ENCODE results near the gene VILL. TPM values are rescaled to one million over a fixed set of nuclear protein-coding genes. Genes with fewer than 3 reads are reported as not detected.

The VILL gene
- total RNA-seq, 4 donors from 2014 or later, result 3.5 to 7.5 (median 5.2) TPM

DNA sequence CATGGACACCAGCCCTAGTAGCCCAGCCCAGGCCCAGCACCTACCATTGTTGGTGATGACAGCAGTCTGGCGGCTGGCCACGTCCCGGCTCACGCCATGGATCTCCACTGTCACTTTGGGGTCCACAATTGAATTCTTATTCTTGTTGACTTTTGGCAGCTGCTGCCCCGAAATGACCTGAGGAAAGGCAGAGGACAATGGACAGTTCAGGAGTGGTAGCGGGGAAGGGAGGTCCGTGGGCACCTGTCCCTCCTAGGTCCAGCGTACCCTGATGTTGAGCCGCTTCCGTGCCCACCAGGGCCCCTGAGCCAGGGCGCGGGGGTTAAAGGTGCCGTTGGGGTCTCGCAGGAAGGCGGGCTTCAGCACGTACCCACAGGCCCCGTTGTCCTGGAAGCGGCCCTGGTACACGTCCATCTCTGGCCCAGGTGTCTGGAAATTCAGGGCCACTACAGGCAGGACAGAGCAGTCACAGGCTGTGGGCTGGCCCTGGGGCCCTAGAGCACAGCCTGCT is 17.7 kb downstream of the VILL start:
- H3K4me3 ChIP-seq, result no peak overlapping the region
- H3K36me3 ChIP-seq, result peaks cover 0 to 75% of the 10 kb centered on the region in 2 donors
- no peaks in the 10 kb centered on the region for H3K9me3 ChIP-seq
- no peak overlapping the region for H3K27ac ChIP-seq
- ATAC-seq, result no peak
- peaks cover 0 to 16% (median 6%) of the 10 kb centered on the region in 3 donors for H3K4me1 ChIP-seq
- 82% methylated on average over 4 of the region's 19 CpGs; no CpG with 5 or more reads in 1 of the 2 donors for WGBS, 2 donors (ENCODE audit: low coverage in 1 of 2)
- TF ChIP-seq EP300 (IDR thresholded peaks at IDR 0.05) (no peak), POLR2A (IDR thresholded peaks at IDR 0.05) (no peak), POLR2AphosphoS5 (IDR thresholded peaks at IDR 0.05) (no peak)
- TF ChIP-seq, protein P1, sequence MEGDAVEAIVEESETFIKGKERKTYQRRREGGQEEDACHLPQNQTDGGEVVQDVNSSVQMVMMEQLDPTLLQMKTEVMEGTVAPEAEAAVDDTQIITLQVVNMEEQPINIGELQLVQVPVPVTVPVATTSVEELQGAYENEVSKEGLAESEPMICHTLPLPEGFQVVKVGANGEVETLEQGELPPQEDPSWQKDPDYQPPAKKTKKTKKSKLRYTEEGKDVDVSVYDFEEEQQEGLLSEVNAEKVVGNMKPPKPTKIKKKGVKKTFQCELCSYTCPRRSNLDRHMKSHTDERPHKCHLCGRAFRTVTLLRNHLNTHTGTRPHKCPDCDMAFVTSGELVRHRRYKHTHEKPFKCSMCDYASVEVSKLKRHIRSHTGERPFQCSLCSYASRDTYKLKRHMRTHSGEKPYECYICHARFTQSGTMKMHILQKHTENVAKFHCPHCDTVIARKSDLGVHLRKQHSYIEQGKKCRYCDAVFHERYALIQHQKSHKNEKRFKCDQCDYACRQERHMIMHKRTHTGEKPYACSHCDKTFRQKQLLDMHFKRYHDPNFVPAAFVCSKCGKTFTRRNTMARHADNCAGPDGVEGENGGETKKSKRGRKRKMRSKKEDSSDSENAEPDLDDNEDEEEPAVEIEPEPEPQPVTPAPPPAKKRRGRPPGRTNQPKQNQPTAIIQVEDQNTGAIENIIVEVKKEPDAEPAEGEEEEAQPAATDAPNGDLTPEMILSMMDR (IDR thresholded peaks at IDR 0.05), result no peak
- no peaks in the 10 kb centered on the region for H3K27me3 ChIP-seq

DNA sequence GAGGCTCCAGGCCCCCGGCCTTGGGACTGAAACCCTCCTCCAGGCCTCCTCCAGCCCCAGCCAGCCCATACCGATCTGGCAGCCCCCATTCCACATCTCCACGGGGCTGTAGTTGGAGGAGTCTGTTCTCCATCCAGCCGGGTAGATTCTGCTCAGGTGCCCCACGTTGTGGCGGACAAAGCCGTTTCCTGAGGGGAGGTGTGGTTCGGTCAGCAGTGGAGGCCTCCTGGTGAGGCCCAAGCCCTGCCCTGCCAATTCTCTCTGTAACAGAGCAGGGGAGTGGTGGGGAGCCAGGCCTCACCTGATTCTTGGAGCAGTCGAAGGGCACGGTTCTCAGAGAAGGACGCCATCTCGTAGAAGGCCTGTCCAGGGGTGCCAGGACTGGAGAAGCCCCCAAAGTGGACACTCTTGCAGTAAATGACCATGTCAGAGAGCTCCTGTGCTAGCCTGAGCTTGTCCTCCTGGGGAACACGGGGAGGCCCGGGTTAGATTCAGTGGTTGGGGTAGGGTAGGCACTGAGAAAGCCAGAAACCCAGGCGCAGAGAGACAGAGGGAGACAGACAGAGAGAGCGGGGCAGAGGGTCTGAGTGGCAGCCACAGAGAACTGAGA is 18.5 kb downstream of the VILL start:
- 80 to 92% methylated on average over 1 to 2 of the region's 16 CpGs for WGBS, 2 donors (ENCODE audit: low coverage in 1 of 2)
- Histone ChIP-seq H3K27ac (no peak overlapping the region), H3K4me3 (no peak overlapping the region), H3K4me1 (peaks cover 0 to 8% (median 1%) of the 10 kb centered on the region in 3 donors), H3K27me3 (no peaks in the 10 kb centered on the region), H3K36me3 (peaks cover 0 to 83% of the 10 kb centered on the region in 2 donors), H3K9me3 (no peaks in the 10 kb centered on the region)
- ATAC-seq, result no peak
- TF ChIP-seq POLR2AphosphoS5 (IDR thresholded peaks at IDR 0.05) (no peak), POLR2A (IDR thresholded peaks at IDR 0.05) (no peak), EP300 (IDR thresholded peaks at IDR 0.05) (no peak)
- TF ChIP-seq, protein P1 (IDR thresholded peaks at IDR 0.05), result no peak

GRCh38 chr3:38009807-38010591 is 19.4 kb downstream of the VILL start:
- 80 to 96% methylated on average over 2 to 5 of the region's 27 CpGs for WGBS, 2 donors (ENCODE audit: low coverage in 1 of 2)
- H3K36me3 ChIP-seq, result peaks cover 0 to 93% of the 10 kb centered on the region in 2 donors
- no peak for ATAC-seq

DNA sequence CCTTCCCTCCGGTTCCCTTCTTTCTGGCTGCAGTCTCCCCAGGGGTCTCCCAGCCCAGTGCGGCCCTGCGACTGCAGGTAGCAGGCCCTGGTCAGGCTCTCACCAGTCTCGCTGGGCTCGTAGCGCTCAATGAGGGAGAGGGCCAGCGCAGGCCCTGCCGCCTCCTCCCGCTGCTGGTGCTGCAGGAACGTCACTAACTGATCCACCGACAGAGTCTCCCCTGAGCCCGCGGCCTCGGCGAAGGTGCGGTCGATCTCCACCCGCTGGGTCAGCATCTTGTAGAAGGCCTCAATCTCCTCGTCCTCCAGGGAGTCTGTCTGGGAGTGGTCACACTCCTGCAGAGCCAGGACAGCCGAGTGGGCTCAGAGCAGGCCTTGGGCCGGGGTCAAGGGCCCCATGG is 20.5 kb downstream of the VILL start:
- H3K4me3 ChIP-seq, result no peak overlapping the region
- no peak overlapping the region for H3K27ac ChIP-seq
- H3K27me3 ChIP-seq, result no peaks in the 10 kb centered on the region
- 89% methylated on average over 14 of the region's 21 CpGs; no CpG with 5 or more reads in 1 of the 2 donors for WGBS, 2 donors (ENCODE audit: low coverage in 1 of 2)
- no peak for ATAC-seq
- peaks cover 0 to 94% of the 10 kb centered on the region in 2 donors for H3K36me3 ChIP-seq
- no peak for TF ChIP-seq POLR2AphosphoS5 (IDR thresholded peaks at IDR 0.05)
- TF ChIP-seq POLR2A (IDR thresholded peaks at IDR 0.05), result no peak
- TF ChIP-seq, protein P1 (IDR thresholded peaks at IDR 0.05), result no peak
- TF ChIP-seq EP300 (IDR thresholded peaks at IDR 0.05), result no peak
- H3K4me1 ChIP-seq, result no peaks in the 10 kb centered on the region
- H3K9me3 ChIP-seq, result peaks cover 0 to 6% (median 0%) of the 10 kb centered on the region in 3 donors

More at GRCh38 chr3:38009807-38010591, 19.4 kb downstream of the VILL start:
- no peak overlapping the region for H3K27ac ChIP-seq
- no peaks in the 10 kb centered on the region for H3K27me3 ChIP-seq
- H3K9me3 ChIP-seq, result no peaks in the 10 kb centered on the region
- no peaks in the 10 kb centered on the region for H3K4me1 ChIP-seq
- no peak overlapping the region for H3K4me3 ChIP-seq
- TF ChIP-seq, protein P1 (IDR thresholded peaks at IDR 0.05), result no peak
- TF ChIP-seq POLR2A (IDR thresholded peaks at IDR 0.05) (no peak), POLR2AphosphoS5 (IDR thresholded peaks at IDR 0.05) (no peak), EP300 (IDR thresholded peaks at IDR 0.05) (no peak)

Measured in gastroesophageal sphincter (tissue), 4 donors.